MG63 (cell line): ENCODE results near the gene ADAM8. TPM values are rescaled to one million over a fixed set of nuclear protein-coding genes. Genes with fewer than 3 reads are reported as not detected.
"Not testable (repeated sequence)": the region's sequence is repeated elsewhere in the genome, so short reads cannot be mapped to it uniquely, and the experiment has no call there.

Experiments
- DNase-seq: peaks from one replicate; pipeline ENCODE4 v3.0.0-alpha.2; 2020
- H3K27me3 ChIP-seq: fragments of 250-450 bp; sonication (Bioruptor Pico); 2 replicates; pipeline ENCODE4 v1.5.1; 2020; ENCODE audit warnings: mild to moderate bottlenecking, moderate library complexity
- H3K36me3 ChIP-seq: fragments of 250-450 bp; sonication (Bioruptor Pico); 2 replicates; pipeline ENCODE4 v1.5.1; 2020; ENCODE audit warnings: mild to moderate bottlenecking, moderate library complexity
- H3K4me3 ChIP-seq: fragments of 250-450 bp; sonication (Bioruptor Pico); 2 replicates; pipeline ENCODE4 v1.5.1; 2020; ENCODE audit warnings: mild to moderate bottlenecking, moderate library complexity
- H3K9me3 ChIP-seq: fragments of 250-450 bp; sonication (Bioruptor Pico); 2 replicates; pipeline ENCODE4 v1.5.1; 2020; ENCODE audit warnings: mild to moderate bottlenecking, moderate library complexity
- total RNA-seq: library from RNA; depleted of rRNA; stranded (reverse); fragments of >200 nt; shearing (Covaris generic); gene quantifications from 2 replicates; pipeline ENCODE4 v1.2.3, GENCODE V29; 2014; ENCODE audit warnings: low replicate concordance

Gene ADAM8
- total RNA-seq, 1 experiment from 2014 or later: 1.5 TPM

DNA sequence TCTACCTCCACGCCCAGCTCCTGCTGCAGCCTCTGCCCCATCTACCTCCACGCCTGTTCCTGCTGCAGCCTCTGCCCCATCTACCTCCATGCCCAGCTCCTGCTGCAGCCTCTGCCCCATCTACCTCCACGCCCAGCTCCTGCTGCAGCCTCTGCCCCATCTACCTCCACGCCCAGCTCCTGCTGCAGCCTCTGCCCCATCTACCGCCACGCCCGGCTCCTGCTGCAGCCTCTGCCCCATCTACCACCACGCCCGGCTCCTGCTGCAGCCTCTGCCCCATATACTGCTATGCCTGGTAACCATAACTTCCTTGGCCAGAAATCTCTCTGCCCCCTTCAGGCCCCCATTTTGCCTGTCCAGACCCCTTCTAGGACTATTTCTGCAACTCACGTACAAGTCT is 11.6 kb downstream of the ADAM8 start:
- H3K27me3 ChIP-seq, H3K4me3 ChIP-seq, H3K9me3 ChIP-seq, H3K36me3 ChIP-seq, DNase-seq: not testable (repeated sequence)

DNA sequence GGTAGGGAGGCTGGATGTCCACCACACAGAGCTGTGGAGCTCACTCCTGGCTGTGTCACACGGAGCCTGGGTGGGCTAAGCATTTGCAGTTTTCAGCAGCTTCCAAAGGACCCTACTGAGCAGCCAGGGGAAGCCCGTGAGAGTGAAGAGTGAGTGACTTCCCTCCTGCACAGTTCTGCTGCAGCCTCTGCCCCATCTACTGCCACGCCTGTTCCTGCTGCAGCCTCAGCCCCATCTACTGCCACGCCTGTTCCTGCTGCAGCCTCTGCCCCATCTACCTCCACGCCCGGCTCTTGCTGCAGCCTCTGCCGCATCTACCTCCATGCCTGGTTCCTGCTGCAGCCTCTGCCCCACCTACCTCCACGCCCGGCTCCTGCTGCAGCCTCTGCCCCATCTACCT is 12.2 kb downstream of the ADAM8 start:
- Histone ChIP-seq H3K9me3 (no peaks in the 10 kb centered on the region), H3K4me3 (no peak overlapping the region), H3K27me3 (no peaks in the 10 kb centered on the region), H3K36me3 (no peaks in the 10 kb centered on the region)
- no peak for DNase-seq

- Histone ChIP-seq H3K27me3 (no peaks in the 10 kb centered on the region), H3K36me3 (no peaks in the 10 kb centered on the region), H3K4me3 (no peak overlapping the region), H3K9me3 (no peaks in the 10 kb centered on the region)
- DNase-seq: no peak
Measured at GRCh38 chr10:133263674-133264073, 13.0 kb downstream of the ADAM8 start.

GRCh38 chr10:133262696-133263095 is 14.0 kb downstream of the ADAM8 start:
- DNase-seq: no peak
- Histone ChIP-seq H3K27me3 (no peaks in the 10 kb centered on the region), H3K36me3 (no peaks in the 10 kb centered on the region), H3K4me3 (no peak overlapping the region), H3K9me3 (no peaks in the 10 kb centered on the region)

GRCh38 chr10:133261726-133262325 is 14.8 kb downstream of the ADAM8 start:
- no peaks in the 10 kb centered on the region for H3K36me3 ChIP-seq
- DNase-seq: peak; percentile 79
- peak overlapping the region; percentile 51 for H3K4me3 ChIP-seq
- no peaks in the 10 kb centered on the region for H3K27me3 ChIP-seq
- no peaks in the 10 kb centered on the region for H3K9me3 ChIP-seq

GRCh38 chr10:133260895-133261725 is 15.6 kb downstream of the ADAM8 start:
- peak; percentile 62 for DNase-seq
- Histone ChIP-seq H3K4me3 (peak overlapping the region; percentile 51), H3K27me3 (no peaks in the 10 kb centered on the region), H3K36me3 (no peaks in the 10 kb centered on the region), H3K9me3 (no peaks in the 10 kb centered on the region)

GRCh38 chr10:133259602-133259989 is 17.1 kb downstream of the ADAM8 start:
- Histone ChIP-seq H3K4me3 (no peak overlapping the region), H3K36me3 (no peaks in the 10 kb centered on the region), H3K9me3 (no peaks in the 10 kb centered on the region), H3K27me3 (no peaks in the 10 kb centered on the region)
- DNase-seq: peak; percentile 17

GRCh38 chr10:133258818-133259601 is 17.7 kb downstream of the ADAM8 start:
- no peaks in the 10 kb centered on the region for H3K27me3 ChIP-seq
- H3K4me3 ChIP-seq: no peak overlapping the region
- peak; percentile 98 for DNase-seq
- no peaks in the 10 kb centered on the region for H3K36me3 ChIP-seq
- H3K9me3 ChIP-seq: no peaks in the 10 kb centered on the region

- Histone ChIP-seq H3K9me3 (no peaks in the 10 kb centered on the region), H3K27me3 (no peaks in the 10 kb centered on the region), H3K4me3 (no peak overlapping the region), H3K36me3 (no peaks in the 10 kb centered on the region)
- DNase-seq: peak; percentile 70
Measured at GRCh38 chr10:133258066-133258817, 18.4 kb downstream of the ADAM8 start.

GRCh38 chr10:133257489-133258065 is 19.1 kb downstream of the ADAM8 start:
- DNase-seq: peak; percentile 75
- no peaks in the 10 kb centered on the region for H3K36me3 ChIP-seq
- peak overlapping the region; percentile 12; the same call in 1 of the 2 replicates for H3K4me3 ChIP-seq
- H3K27me3 ChIP-seq: no peaks in the 10 kb centered on the region
- no peaks in the 10 kb centered on the region for H3K9me3 ChIP-seq

GRCh38 chr10:133255323-133255722 is 21.3 kb downstream of the ADAM8 start:
- no peaks in the 10 kb centered on the region for H3K27me3 ChIP-seq
- no peaks in the 10 kb centered on the region for H3K9me3 ChIP-seq
- H3K4me3 ChIP-seq: no peak overlapping the region
- no peak for DNase-seq
- no peaks in the 10 kb centered on the region for H3K36me3 ChIP-seq

- Histone ChIP-seq H3K9me3 (no peaks in the 10 kb centered on the region), H3K4me3 (no peak overlapping the region), H3K27me3 (no peaks in the 10 kb centered on the region), H3K36me3 (no peaks in the 10 kb centered on the region)
- DNase-seq: no peak
Measured at GRCh38 chr10:133254421-133255120, 22.1 kb downstream of the ADAM8 start.

GRCh38 chr10:133253361-133253955 is 23.2 kb downstream of the ADAM8 start:
- Histone ChIP-seq H3K27me3 (no peaks in the 10 kb centered on the region), H3K36me3 (no peaks in the 10 kb centered on the region), H3K4me3 (no peak overlapping the region), H3K9me3 (no peaks in the 10 kb centered on the region)
- DNase-seq: no peak

DNA sequence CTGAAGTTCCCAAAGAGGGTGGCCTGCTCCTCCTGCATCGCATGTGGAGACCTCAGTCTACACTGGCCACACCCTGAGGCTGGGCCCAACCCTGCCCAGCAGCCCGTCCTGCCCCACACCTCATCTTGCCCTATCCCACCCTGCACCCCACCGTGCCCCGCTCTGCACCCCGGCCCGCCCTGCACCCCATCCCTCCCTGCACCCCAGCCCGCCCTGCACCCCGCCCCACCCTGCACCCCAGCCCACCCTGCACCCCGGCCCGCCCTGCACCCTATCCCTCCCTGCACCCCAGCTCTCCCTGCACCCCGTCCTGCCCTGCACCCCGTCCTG is 24.5 kb downstream of the ADAM8 start:
- Histone ChIP-seq H3K4me3 (no peak overlapping the region), H3K27me3 (no peaks in the 10 kb centered on the region), H3K9me3 (no peaks in the 10 kb centered on the region), H3K36me3 (no peaks in the 10 kb centered on the region)
- DNase-seq: no peak

DNA sequence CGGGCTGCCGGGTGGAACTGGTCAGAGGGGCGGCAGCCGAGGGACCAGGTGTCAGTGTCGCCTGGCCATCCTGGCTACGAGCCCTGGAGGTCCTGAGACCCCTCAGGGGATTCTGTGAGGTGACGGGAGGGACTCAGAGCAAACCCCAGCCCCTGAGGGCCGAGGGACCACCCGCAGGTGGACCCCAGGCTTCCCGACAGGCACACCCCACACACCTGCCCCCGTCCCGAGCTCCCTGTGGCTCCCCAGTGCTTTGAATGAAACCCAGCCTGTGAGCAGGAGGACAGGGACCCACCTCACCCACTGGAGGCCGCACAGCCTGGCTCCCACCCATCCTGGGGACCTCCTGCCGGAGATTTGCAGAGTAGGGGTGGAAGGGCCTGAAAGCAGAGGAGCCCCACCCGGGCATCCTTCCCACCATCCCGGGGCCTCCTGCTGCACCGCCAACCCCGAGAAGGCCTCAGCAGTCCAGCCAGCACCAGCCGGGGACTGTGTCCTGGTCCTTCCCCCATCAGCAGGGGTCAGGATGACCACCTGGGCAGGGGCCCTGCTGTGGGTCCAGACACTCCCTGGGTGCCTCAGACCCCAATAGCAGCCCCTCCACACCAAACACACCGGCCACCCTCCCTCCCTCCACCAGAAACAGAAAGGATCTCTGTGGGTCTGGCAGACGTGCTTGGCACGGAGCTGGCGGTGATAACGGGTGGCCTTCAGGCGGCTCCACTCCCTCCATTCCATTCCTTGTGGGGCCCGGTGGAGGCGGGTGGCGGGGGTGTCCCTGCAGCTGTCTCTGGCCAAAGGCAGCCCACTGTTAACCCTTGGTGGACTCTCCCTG is 25.1 kb downstream of the ADAM8 start:
- H3K9me3 ChIP-seq: no peaks in the 10 kb centered on the region
- no peaks in the 10 kb centered on the region for H3K36me3 ChIP-seq
- no peak for DNase-seq
- no peak overlapping the region for H3K4me3 ChIP-seq
- no peaks in the 10 kb centered on the region for H3K27me3 ChIP-seq
